H1 (cell line): ENCODE measurements around the gene CORO7. TPM values are rescaled to one million over a fixed set of nuclear protein-coding genes. Genes with fewer than 3 reads are reported as not detected.
A peak's percentile ranks its signal among the peaks of the same experiment; 100 is the strongest.

Experiments used
- CTCF ChIA-PET: fragments of 300-600 bp; sonication (Branson Sonifier 250); formaldehyde crosslinking; loops from one replicate; lab custom pipeline; 2021; ENCODE audit not compliant: partially characterized antibody; lab: Charles Lee
- POLR2A ChIA-PET: fragments of 300-600 bp; sonication (Branson Sonifier 250); formaldehyde crosslinking; loops from one replicate; lab custom pipeline; 2021; ENCODE audit warnings: inconsistent platforms; ENCODE audit not compliant: partially characterized antibody; lab: Charles Lee
- DNase-seq, 2 experiments: peaks; one replicate each; pipeline versions ENCODE4 v3.0.0 to v3.0.0-alpha.2; 2010 to 2022; ENCODE audit warnings: low spot score in 2 of 2, low read depth in 1 of 2, mixed read lengths in 1 of 2
- FAIRE-seq: peaks from 2 replicates; lab custom pipeline; 2011; peaks lifted over from hg19 to GRCh38; lab: Jason Lieb, UNC
- H2AFZ ChIP-seq: 2 replicates; pipeline ENCODE4 v1.8.1; 2012; ENCODE audit warnings: low read length, inconsistent platforms
- H2AK5ac ChIP-seq: 2 replicates; pipeline ENCODE4 v1.6.1; 2013; ENCODE audit warnings: low read depth, low read length
- H2BK120ac ChIP-seq: replicated peaks from 2 replicates; pipeline ENCODE3; 2013; ENCODE audit warnings: low read depth, low read length, inconsistent platforms
- H2BK12ac ChIP-seq: 2 replicates; pipeline ENCODE4 v1.6.1; 2013; ENCODE audit warnings: low read depth, low read length
- H2BK15ac ChIP-seq: 2 replicates; pipeline ENCODE4 v1.6.1; 2013; ENCODE audit warnings: low read length
- H2BK20ac ChIP-seq: 2 replicates; pipeline ENCODE4 v1.6.1; 2013; ENCODE audit warnings: low read length
- H2BK5ac ChIP-seq: 2 replicates; pipeline ENCODE4 v1.6.1; 2013; ENCODE audit warnings: low read depth, low read length
- H3K14ac ChIP-seq: 2 replicates; pipeline ENCODE4 v1.6.1; 2013; ENCODE audit warnings: inconsistent platforms; ENCODE audit not compliant: insufficient read length
- H3K18ac ChIP-seq: 2 replicates; pipeline ENCODE4 v1.6.1; 2013; ENCODE audit warnings: low read length; ENCODE audit errors: extremely low read depth
- H3K23ac ChIP-seq: 2 replicates; pipeline ENCODE4 v1.6.1; 2013; ENCODE audit warnings: inconsistent platforms; ENCODE audit not compliant: insufficient read length
- H3K23me2 ChIP-seq: 2 replicates; pipeline ENCODE4 v1.6.1; 2013; ENCODE audit warnings: low read depth, low read length
- H3K27ac ChIP-seq: 2 replicates; pipeline ENCODE4 v1.6.1; 2011; ENCODE audit warnings: low read depth, low read length, inconsistent platforms
- H3K27me3 ChIP-seq, 4 experiments: replicated peaks in 1 of 4; 1 replicate in 1 of 4; 2 replicates in 3 of 4; pipeline versions ENCODE4 v1.6.1 to v1.8.1; 2011 to 2013; ENCODE audit warnings: low read length in 3 of 4, mild to moderate bottlenecking in 3 of 4, inconsistent platforms in 2 of 4, mixed read lengths in 2 of 4, moderate library complexity in 1 of 4; ENCODE audit not compliant: control insufficient read depth in 3 of 4, insufficient read depth in 3 of 4; ENCODE audit errors: extremely low read depth in 1 of 4
- H3K36me3 ChIP-seq, 4 experiments: 2 replicates each; pipeline versions ENCODE4 v1.6.1 to v1.8.1; 2011 to 2013; ENCODE audit warnings: mild to moderate bottlenecking in 4 of 4, low read length in 3 of 4, moderate library complexity in 2 of 4, control low read depth in 1 of 4, inconsistent platforms in 1 of 4; ENCODE audit not compliant: insufficient read depth in 4 of 4, control insufficient read depth in 2 of 4
- H3K4ac ChIP-seq: replicated peaks from 2 replicates; pipeline ENCODE3; 2013; ENCODE audit warnings: low read length, low read depth, mixed read lengths, inconsistent platforms; ENCODE audit not compliant: insufficient read length
- H3K4me1 ChIP-seq, 4 experiments: replicated peaks in 1 of 4; 1 replicate in 1 of 4; 2 replicates in 3 of 4; pipeline versions ENCODE4 v1.6.1 to v1.8.1; 2011 to 2013; ENCODE audit warnings: low read length in 3 of 4, inconsistent platforms in 2 of 4, mixed read lengths in 1 of 4; ENCODE audit not compliant: insufficient read depth in 4 of 4, control insufficient read depth in 3 of 4
- H3K4me2 ChIP-seq, 2 experiments: 2 replicates each; pipeline versions ENCODE4 v1.6.1 to v1.8.1; 2011 to 2013; ENCODE audit warnings: low read depth in 2 of 2, low read length in 2 of 2, control low read depth in 1 of 2, inconsistent platforms in 1 of 2, mild to moderate bottlenecking in 1 of 2; ENCODE audit not compliant: insufficient read depth in 1 of 2
- H3K4me3 ChIP-seq, 4 experiments: fragments of 200-600, 300-600 bp in 1 of 4; sonication (generic), shearing (Covaris generic), sonication (Bioruptor Twin) in 1 of 4; 2 replicates each; pipeline versions ENCODE4 v1.5.1 to v1.8.1; 2011 to 2016; ENCODE audit warnings: low read length in 4 of 4, low read depth in 3 of 4, control low read depth in 2 of 4, inconsistent platforms in 2 of 4, mild to moderate bottlenecking in 2 of 4, mixed read lengths in 1 of 4, moderate library complexity in 1 of 4; ENCODE audit not compliant: insufficient read depth in 2 of 4; ENCODE audit errors: extremely low read depth in 1 of 4
- H3K56ac ChIP-seq: replicated peaks from 2 replicates; pipeline ENCODE3; 2013; ENCODE audit warnings: low read depth, mild to moderate bottlenecking, mixed read lengths, low read length, inconsistent platforms; ENCODE audit not compliant: insufficient read length
- H3K79me1 ChIP-seq: 2 replicates; pipeline ENCODE4 v1.6.1; 2013; ENCODE audit warnings: low read depth, low read length, control low read depth
- H3K79me2 ChIP-seq, 2 experiments: 2 replicates each; pipeline versions ENCODE4 v1.6.1 to v1.8.1; 2012 to 2013; ENCODE audit warnings: low read length in 2 of 2, mild to moderate bottlenecking in 2 of 2, inconsistent platforms in 1 of 2; ENCODE audit not compliant: insufficient read depth in 2 of 2, control insufficient read depth in 1 of 2
- H3K9ac ChIP-seq, 4 experiments: replicated peaks in 1 of 4; 1 replicate in 1 of 4; 2 replicates in 3 of 4; pipeline versions ENCODE4 v1.6.1 to v1.8.1; 2011 to 2013; ENCODE audit warnings: low read depth in 3 of 4, low read length in 3 of 4, control low read depth in 2 of 4, mild to moderate bottlenecking in 2 of 4, moderate library complexity in 2 of 4, inconsistent platforms in 1 of 4; ENCODE audit errors: extremely low read depth in 1 of 4
- H3K9me3 ChIP-seq, 2 experiments: 2 replicates each; pipeline versions ENCODE4 v1.6.1 to v1.8.1; 2012 to 2013; ENCODE audit warnings: mild to moderate bottlenecking in 2 of 2, moderate library complexity in 2 of 2, control low read depth in 1 of 2, inconsistent platforms in 1 of 2, low read depth in 1 of 2, low read length in 1 of 2, mixed read lengths in 1 of 2; ENCODE audit not compliant: insufficient read depth in 2 of 2
- H4K20me1 ChIP-seq, 2 experiments: replicated peaks in 1 of 2; 2 replicates each; pipeline versions ENCODE3 to v1.8.1; 2011 to 2013; ENCODE audit warnings: inconsistent platforms in 2 of 2, low read length in 2 of 2, mild to moderate bottlenecking in 1 of 2; ENCODE audit not compliant: insufficient read depth in 2 of 2, control insufficient read depth in 1 of 2
- H4K5ac ChIP-seq: 2 replicates; pipeline ENCODE4 v1.6.1; 2013; ENCODE audit warnings: low read length, low read depth, mixed read lengths, inconsistent platforms; ENCODE audit not compliant: insufficient read length
- H4K8ac ChIP-seq: 2 replicates; pipeline ENCODE4 v1.8.0; 2013; ENCODE audit warnings: mild to moderate bottlenecking, moderate library complexity, low read length, inconsistent platforms; ENCODE audit not compliant: insufficient read depth; ENCODE audit errors: extremely low read depth
- H4K91ac ChIP-seq: replicated peaks from 2 replicates; pipeline ENCODE3; 2013; ENCODE audit warnings: low read length, mixed read lengths, inconsistent platforms; ENCODE audit not compliant: insufficient read length
- CTCF ChIP-seq, 3 experiments: IDR thresholded peaks; 1 replicate in 2 of 3; 2 replicates in 1 of 3; pipeline versions ENCODE4 v1.5.1 to v1.6.1; 2011; ENCODE audit warnings: low read length in 3 of 3, mild to moderate bottlenecking in 3 of 3, inconsistent platforms in 2 of 3, low read depth in 1 of 3, moderate library complexity in 1 of 3; ENCODE audit not compliant: insufficient read depth in 1 of 3; ENCODE audit errors: control extremely low read depth in 1 of 3
- GTF2F1 ChIP-seq: IDR thresholded peaks from 2 replicates; pipeline ENCODE4 v1.6.1; 2012; ENCODE audit warnings: low read depth, low read length, improper control_type of control experiment, borderline replicate concordance
- HDAC6 ChIP-seq: IDR thresholded peaks from one replicate; pipeline ENCODE4 v1.7.1; 2012; ENCODE audit warnings: low read depth, mild to moderate bottlenecking, inconsistent platforms, low read length, moderate library complexity
- MAX ChIP-seq: IDR thresholded peaks from 2 replicates; pipeline ENCODE4 v1.6.1; 2012; ENCODE audit warnings: inconsistent platforms
- NANOG ChIP-seq: IDR thresholded peaks from 2 replicates; pipeline ENCODE4 v1.6.1; 2011; ENCODE audit warnings: low read length, low read depth, mild to moderate bottlenecking, inconsistent platforms; ENCODE audit not compliant: insufficient read depth, poor library complexity, severe bottlenecking
- RFX5 ChIP-seq: IDR thresholded peaks from 2 replicates; pipeline ENCODE4 v1.6.1; 2011; ENCODE audit warnings: low read depth, low read length, improper control_type of control experiment, borderline replicate concordance
- SIRT6 ChIP-seq: IDR thresholded peaks from one replicate; pipeline ENCODE4 v1.7.1; 2012; ENCODE audit warnings: low read length, inconsistent platforms
- SP4 ChIP-seq: IDR thresholded peaks from 2 replicates; pipeline ENCODE4 v1.6.1; 2012; ENCODE audit warnings: low read length, inconsistent platforms
- WGBS, 2 experiments: shearing (Covaris generic) in 1 of 2; methylation state at CpG; one replicate each; pipeline versions ENCODE4 v1.1.6 to v1.1.7; 2013 to 2015; ENCODE audit warnings: low lambda C conversion rate in 2 of 2, mixed read lengths in 2 of 2, inconsistent platforms in 1 of 2, low coverage in 1 of 2, missing lambda C conversion rate in 1 of 2; ENCODE audit not compliant: insufficient replicate concordance in 2 of 2, insufficient coverage in 1 of 2, insufficient read length in 1 of 2; ENCODE audit errors: extremely low coverage in 1 of 2, missing lambda C conversion rate in 1 of 2; 5-methylcytosine and 5-hydroxymethylcytosine counted together
- polyA plus RNA-seq, 7 experiments: library from polyadenylated mRNA; depleted of rRNA in 3 of 7; stranded (reverse) in 5 of 7; unstranded in 2 of 7; fragments of >200 nt in 5 of 7; fragments of 200-250 nt in 2 of 7; gene quantifications; 1 replicate in 5 of 7; 2 replicates in 1 of 7; 4 replicates in 1 of 7; pipeline versions ENCODE4 v1.2.1 to v1.2.3, GENCODE V29; 2011 to 2013; ENCODE audit warnings: missing spikeins in 2 of 7, mixed read lengths in 2 of 7
- total RNA-seq: library from RNA; stranded (reverse); fragmentation: NEBNext Ultra II Directional; extraction: Animal tissue kit (Norgen Biotek cat#: 25700); gene quantifications from 2 replicates; pipeline ENCODE4 v1.2.1, GENCODE V29; 2021

Gene CORO7
- total and polyA plus RNA-seq, 2 of the 8 experiments (the other 6 are each of a cell fraction or from before 2014, with no cell fraction given), result 25.2 to 29.8 TPM

GRCh38 chr16:4373356-4373908, 43.0 kb downstream of the CORO7 start:
- H3K27ac ChIP-seq, result no peak overlapping the region
- H3K4me1 ChIP-seq, result peaks cover 4 to 59% (median 50%) of the 10 kb centered on the region in 4 experiments
- peaks cover 4% of the 10 kb centered on the region for H3K79me1 ChIP-seq
- no peak overlapping the region for H4K91ac ChIP-seq
- DNase-seq (no peak), FAIRE-seq (no peak)
- H2AK5ac ChIP-seq, result 0 out of 2 replicates have a peak overlapping the region, but pooled peaks have one; percentile 56
- H4K5ac ChIP-seq, result no peak overlapping the region
- CTCF ChIA-PET, result interaction anchor here (0.6 to 24.8 kb wide), 14 partner anchors 8 to 212 kb away, joined by 3 to 659 read pairs (median 4); partner anchors contain the start of gene PAM16
- peaks cover 0 to 11% of the 10 kb centered on the region in 2 experiments; a peak in 1 of 4 replicates for H3K79me2 ChIP-seq
- H3K18ac ChIP-seq, result peak overlapping the region; percentile 98
- H3K4me3 ChIP-seq, result peak overlapping the region in 3 of 4 experiments; percentile 54 to 78 (median 57); a peak in 4 of 8 replicates
- peak overlapping the region; percentile 84; the same call in 1 of the 2 replicates for H2BK12ac ChIP-seq
- peak overlapping the region; percentile 78; the same call in 1 of the 2 replicates for H2BK5ac ChIP-seq
- POLR2A ChIA-PET, result interaction anchor here (0.6 to 11.7 kb wide), 14 partner anchors 9 to 656 kb away, joined by 3 to 223 read pairs (median 5); partner anchors contain the start of genes PAM16, TFAP4 and TRAP1
- no peak overlapping the region for H2BK20ac ChIP-seq
- no peak overlapping the region for H3K56ac ChIP-seq
- H3K9me3 ChIP-seq, result no peaks in the 10 kb centered on the region
- peak overlapping the region; percentile 50 for H2BK120ac ChIP-seq
- peaks cover 6 to 21% of the 10 kb centered on the region in 2 experiments for H4K20me1 ChIP-seq
- H3K36me3 ChIP-seq, result no peaks in the 10 kb centered on the region
- peaks cover 0 to 3% (median under 1%) of the 10 kb centered on the region in 4 experiments; a peak in 2 of 7 replicates for H3K27me3 ChIP-seq
- peak overlapping the region; percentile 81; the same call in 1 of the 2 replicates for H2BK15ac ChIP-seq
- no peak overlapping the region for H2AFZ ChIP-seq
- peak overlapping the region; percentile 87 to 90 for H3K4me2 ChIP-seq
- 61% methylated on average over 9 of the region's 9 CpGs; no CpG with 5 or more reads in 1 of the 2 experiments for WGBS, 2 experiments
- no peak overlapping the region for H3K23ac ChIP-seq
- H3K14ac ChIP-seq, result no peak overlapping the region
- no peak overlapping the region for H3K9ac ChIP-seq
- H3K23me2 ChIP-seq, result peaks cover 6% of the 10 kb centered on the region; the same call in 1 of the 2 replicates
- peak overlapping the region; percentile 27 for H3K4ac ChIP-seq
- peak overlapping the region; percentile 22; the same call in 1 of the 2 replicates for H4K8ac ChIP-seq
- no peak for TF ChIP-seq GTF2F1
- TF ChIP-seq NANOG, result no peak
- TF ChIP-seq SP4, result no peak
- TF ChIP-seq RFX5, result no peak
- no peak for TF ChIP-seq CTCF (IDR thresholded peaks at IDR 0.05; ENCODE audit: control extremely low read depth in 1 of 3, insufficient read depth in 1 of 3, low read depth in 1 of 3, low read length in 3 of 3)
- TF ChIP-seq MAX, result no peak
- TF ChIP-seq SIRT6, result no peak
- TF ChIP-seq HDAC6, result no peak
